Activated B cell treated with CpG ODN at 0.5 μM for 24 hours (primary cell): Measurements from ENCODE around the gene FHAD1. TPM values are rescaled to one million over a fixed set of nuclear protein-coding genes. Genes with fewer than 3 reads are reported as not detected.

Experiments used
- ATAC-seq: fragments of 200-7000 bp; cut with Tn5 transposase; one replicate; pipeline ENCODE4 v1.10.0; 2021; ENCODE audit warnings: low read depth, mild to moderate bottlenecking, moderate library complexity
- CTCF ChIA-PET: fragments of 350-600 bp; sonication (Branson Sonifier 250); formaldehyde crosslinking; loops from one replicate; lab custom pipeline; 2021; ENCODE audit warnings: antibody characterized with exemption; lab: Charles Lee
- POLR2A ChIA-PET: fragments of 350-600 bp; sonication (Branson Sonifier 250); formaldehyde crosslinking; loops from one replicate; lab custom pipeline; 2021; ENCODE audit warnings: antibody characterized with exemption; lab: Charles Lee
- DNase-seq: peaks from one replicate; pipeline ENCODE4 v3.0.0; 2022
- H3K27ac Mint-ChIP-seq: one replicate; pipeline ENCODE4 v1.8.0; 2020; ENCODE audit warnings: mixed read lengths
- H3K27me3 Mint-ChIP-seq: one replicate; pipeline ENCODE4 v1.8.0; 2021; ENCODE audit warnings: mixed read lengths
- H3K36me3 Mint-ChIP-seq: one replicate; pipeline ENCODE4 v1.8.0; 2021; ENCODE audit warnings: low read depth, mixed read lengths
- H3K4me1 Mint-ChIP-seq: one replicate; pipeline ENCODE4 v1.8.0; 2021; ENCODE audit warnings: mixed read lengths
- H3K4me3 Mint-ChIP-seq: one replicate; pipeline ENCODE4 v1.8.0; 2020; ENCODE audit warnings: mild to moderate bottlenecking, mixed read lengths
- H3K9me3 Mint-ChIP-seq: one replicate; pipeline ENCODE4 v1.8.0; 2020; ENCODE audit warnings: mixed read lengths
- intact Hi-C: fragments of 100-400 bp; cut with micrococcal nuclease; formaldehyde crosslinking; loops from one replicate; pipeline ENCODE4 v1.15.1; 2024
- total RNA-seq: library from RNA; stranded (reverse); gene quantifications from 2 replicates; pipeline ENCODE4 v1.2.3, GENCODE V29; 2022
- TF ChIP-seq, protein P1 (sequence below): fragments of 200-600 bp; IDR thresholded peaks from one replicate; pipeline ENCODE4 v1.8.0; 2022; ENCODE audit warnings: antibody characterized with exemption, mild to moderate bottlenecking

The FHAD1 gene
- total RNA-seq, 1 donor from 2014 or later = not detected

DNA sequence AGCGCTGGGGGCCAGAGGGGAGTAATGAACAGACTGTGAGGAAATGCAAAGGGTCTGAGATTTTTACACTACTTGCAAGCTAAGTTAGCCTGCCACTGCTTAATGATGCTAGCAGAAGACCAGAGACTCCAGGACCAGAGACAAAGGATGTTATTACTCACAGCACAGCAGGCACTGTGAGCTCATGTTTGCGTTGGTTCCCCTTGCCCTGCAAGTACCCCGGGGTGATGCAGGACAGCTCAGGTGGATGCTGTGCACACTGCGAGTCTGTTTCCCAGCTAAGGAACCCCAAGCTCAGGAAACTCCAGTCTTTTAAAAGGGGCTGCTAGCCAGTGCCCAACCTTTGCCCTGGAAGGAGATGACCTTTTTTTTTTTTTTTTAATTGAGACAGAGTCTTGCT is 1.2 kb downstream of the FHAD1 start:
- CTCF ChIA-PET = no interaction called here
- TF ChIP-seq, protein P1, sequence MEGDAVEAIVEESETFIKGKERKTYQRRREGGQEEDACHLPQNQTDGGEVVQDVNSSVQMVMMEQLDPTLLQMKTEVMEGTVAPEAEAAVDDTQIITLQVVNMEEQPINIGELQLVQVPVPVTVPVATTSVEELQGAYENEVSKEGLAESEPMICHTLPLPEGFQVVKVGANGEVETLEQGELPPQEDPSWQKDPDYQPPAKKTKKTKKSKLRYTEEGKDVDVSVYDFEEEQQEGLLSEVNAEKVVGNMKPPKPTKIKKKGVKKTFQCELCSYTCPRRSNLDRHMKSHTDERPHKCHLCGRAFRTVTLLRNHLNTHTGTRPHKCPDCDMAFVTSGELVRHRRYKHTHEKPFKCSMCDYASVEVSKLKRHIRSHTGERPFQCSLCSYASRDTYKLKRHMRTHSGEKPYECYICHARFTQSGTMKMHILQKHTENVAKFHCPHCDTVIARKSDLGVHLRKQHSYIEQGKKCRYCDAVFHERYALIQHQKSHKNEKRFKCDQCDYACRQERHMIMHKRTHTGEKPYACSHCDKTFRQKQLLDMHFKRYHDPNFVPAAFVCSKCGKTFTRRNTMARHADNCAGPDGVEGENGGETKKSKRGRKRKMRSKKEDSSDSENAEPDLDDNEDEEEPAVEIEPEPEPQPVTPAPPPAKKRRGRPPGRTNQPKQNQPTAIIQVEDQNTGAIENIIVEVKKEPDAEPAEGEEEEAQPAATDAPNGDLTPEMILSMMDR = no peak
- peaks cover 3% of the 10 kb centered on the region for H3K4me1 Mint-ChIP-seq
- no peaks in the 10 kb centered on the region for H3K9me3 Mint-ChIP-seq
- H3K36me3 Mint-ChIP-seq = no peaks in the 10 kb centered on the region
- H3K4me3 Mint-ChIP-seq = no peak overlapping the region
- no peak for DNase-seq
- intact Hi-C loops = no loop called here
- POLR2A ChIA-PET = no interaction called here
- ATAC-seq = no peak
- H3K27ac Mint-ChIP-seq = no peak overlapping the region
- peaks cover 47% of the 10 kb centered on the region for H3K27me3 Mint-ChIP-seq

DNA sequence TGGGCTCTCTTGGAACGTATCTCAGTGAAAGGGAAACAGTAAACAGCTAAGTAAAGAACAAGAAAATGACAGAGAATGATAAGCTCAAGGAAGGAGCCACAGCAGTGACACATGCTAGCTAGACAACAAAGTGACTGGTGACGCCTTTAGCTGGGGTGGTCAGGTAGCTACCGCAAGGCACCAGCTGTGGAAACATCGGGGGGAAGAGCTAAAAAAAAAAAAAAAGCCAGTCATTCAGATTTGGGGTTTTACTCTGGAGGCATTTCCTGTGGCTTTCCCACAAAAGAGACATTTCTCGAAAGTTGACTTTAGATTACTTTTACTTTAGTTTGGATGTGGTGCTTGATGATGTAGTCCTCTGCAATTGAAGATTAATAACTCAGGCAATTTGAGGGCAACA is 2.1 kb downstream of the FHAD1 start:
- no peak overlapping the region for H3K4me3 Mint-ChIP-seq
- peaks cover 47% of the 10 kb centered on the region for H3K27me3 Mint-ChIP-seq
- no peak for DNase-seq
- H3K27ac Mint-ChIP-seq = no peak overlapping the region
- CTCF ChIA-PET = no interaction called here
- ATAC-seq = no peak
- peaks cover 3% of the 10 kb centered on the region for H3K4me1 Mint-ChIP-seq
- no peaks in the 10 kb centered on the region for H3K9me3 Mint-ChIP-seq
- no peaks in the 10 kb centered on the region for H3K36me3 Mint-ChIP-seq
- intact Hi-C loops = no loop called here
- POLR2A ChIA-PET = no interaction called here
- TF ChIP-seq, protein P1 = no peak

DNA sequence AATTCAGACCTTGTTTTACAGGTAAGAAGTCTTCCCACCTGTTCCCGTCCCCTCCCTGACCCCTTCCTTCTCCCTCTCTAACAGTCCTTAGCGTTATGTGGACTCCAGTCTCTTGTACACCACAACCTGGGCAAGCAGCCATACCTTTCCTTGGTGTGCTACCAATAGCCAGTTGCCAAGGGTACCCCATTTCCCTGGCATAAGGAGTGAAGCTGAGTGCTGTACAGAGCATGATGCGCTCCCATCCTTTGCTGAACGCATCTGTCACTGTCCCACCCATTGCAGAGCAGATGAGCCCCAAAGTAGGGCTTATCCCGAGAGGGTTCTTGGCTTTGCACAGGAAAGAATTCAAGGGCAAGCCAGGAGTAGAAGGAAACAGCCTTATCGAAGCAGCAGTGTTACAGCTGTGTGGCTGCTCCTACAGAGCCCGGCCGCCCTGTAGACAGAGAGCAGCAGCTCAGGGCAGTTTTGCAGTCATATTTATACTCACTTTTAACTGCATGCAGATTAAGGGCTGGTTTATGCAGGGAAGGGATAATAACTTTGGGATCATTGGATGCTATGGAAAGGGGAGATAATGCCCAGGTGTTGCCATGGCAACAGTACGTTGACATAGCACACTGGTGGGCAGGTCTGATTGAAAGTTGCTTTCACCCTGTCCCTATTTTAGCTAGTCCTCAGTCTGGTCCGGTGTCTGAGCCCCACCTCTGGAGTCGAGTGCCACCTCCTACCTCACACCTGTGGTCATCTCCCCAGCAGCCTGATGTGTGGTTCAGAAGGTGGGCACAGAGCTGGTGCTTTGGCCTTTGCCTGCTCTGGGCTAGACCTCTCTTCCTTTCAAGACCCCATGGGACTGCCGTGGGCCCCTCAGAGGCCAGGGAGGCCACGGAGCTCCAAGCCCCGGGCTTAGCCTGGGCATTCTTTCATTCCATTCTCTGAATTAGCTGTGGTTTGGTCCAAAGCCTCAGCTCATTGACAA is 5.1 kb downstream of the FHAD1 start:
- DNase-seq (no peak), ATAC-seq (no peak)
- TF ChIP-seq, protein P1 = no peak
- ChIA-PET CTCF (no interaction called here), POLR2A (no interaction called here)
- Mint-ChIP-seq H3K27me3 (peaks cover 32% of the 10 kb centered on the region), H3K36me3 (no peaks in the 10 kb centered on the region), H3K9me3 (no peaks in the 10 kb centered on the region), H3K27ac (no peak overlapping the region), H3K4me1 (peaks cover 3% of the 10 kb centered on the region), H3K4me3 (no peak overlapping the region)
- intact Hi-C loops = no loop called here

DNA sequence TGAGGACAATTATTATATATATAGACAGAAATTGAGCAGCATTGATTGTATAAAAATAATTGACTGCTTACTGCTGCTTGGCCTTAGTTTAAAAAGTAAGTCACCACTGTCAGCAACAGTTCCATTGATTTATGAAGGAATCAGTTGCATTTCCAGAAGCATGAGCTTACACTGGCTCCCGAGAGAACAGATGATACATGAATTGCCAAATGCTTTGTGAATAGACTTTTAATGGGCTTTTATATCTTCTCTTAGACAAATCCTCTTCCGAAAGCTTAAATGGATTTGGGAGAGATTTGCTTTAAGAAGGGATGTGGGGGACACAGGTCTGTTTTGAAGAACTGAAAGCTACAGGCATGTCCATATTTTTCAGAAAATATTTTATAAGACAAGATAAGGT is 7.5 kb downstream of the FHAD1 start:
- TF ChIP-seq, protein P1 = no peak
- no peak for DNase-seq
- intact Hi-C loops = no loop called here
- no peaks in the 10 kb centered on the region for H3K36me3 Mint-ChIP-seq
- no peaks in the 10 kb centered on the region for H3K4me1 Mint-ChIP-seq
- H3K4me3 Mint-ChIP-seq = no peak overlapping the region
- H3K9me3 Mint-ChIP-seq = no peaks in the 10 kb centered on the region
- ChIA-PET POLR2A (no interaction called here), CTCF (no interaction called here)
- no peak overlapping the region for H3K27ac Mint-ChIP-seq
- no peak for ATAC-seq
- H3K27me3 Mint-ChIP-seq = peaks cover 22% of the 10 kb centered on the region

DNA sequence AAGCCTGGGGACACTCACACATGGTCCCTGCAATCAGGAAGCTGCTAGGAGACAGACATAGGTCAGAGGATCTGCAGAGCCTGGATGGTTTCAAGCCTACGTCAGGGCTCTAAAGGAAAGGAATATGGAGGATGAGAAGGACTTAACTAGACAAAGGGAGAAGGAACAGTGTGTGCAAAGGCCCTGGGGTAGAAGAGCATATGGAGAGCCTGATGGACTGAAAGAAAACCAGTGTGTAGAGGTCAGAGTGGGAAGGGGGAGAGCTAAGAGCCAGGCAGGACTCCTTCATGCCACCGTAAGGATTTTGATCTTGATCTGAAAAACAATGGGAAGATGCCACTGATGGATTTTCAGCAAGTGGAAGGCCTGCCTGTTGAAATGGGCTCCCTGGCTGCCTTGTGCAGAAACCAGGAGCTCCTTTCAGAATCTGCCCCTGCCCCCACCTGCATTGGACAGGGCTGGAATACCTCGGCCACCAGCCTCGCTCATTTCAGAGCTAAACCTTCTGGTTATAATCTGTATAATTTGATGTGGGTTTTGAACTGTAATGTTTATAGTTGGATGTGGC is 8.6 kb downstream of the FHAD1 start:
- Mint-ChIP-seq H3K27ac (no peak overlapping the region), H3K9me3 (no peaks in the 10 kb centered on the region), H3K4me1 (no peaks in the 10 kb centered on the region), H3K36me3 (no peaks in the 10 kb centered on the region), H3K4me3 (no peak overlapping the region), H3K27me3 (peaks cover 14% of the 10 kb centered on the region)
- ATAC-seq (no peak), DNase-seq (no peak)
- CTCF ChIA-PET = no interaction called here
- intact Hi-C loops = no loop called here
- TF ChIP-seq, protein P1 = no peak
- POLR2A ChIA-PET = no interaction called here
